Mucosa of stomach (tissue), 1 donor: ENCODE results near the gene BCL2L1.
"Not testable (repeated sequence)": the region's sequence is repeated elsewhere in the genome, so short reads cannot be mapped to it uniquely, and the experiment has no call there.

Source experiments
- H3K27me3 ChIP-seq: one replicate; pipeline ENCODE4 v1.7.0; 2013; ENCODE audit warnings: mild to moderate bottlenecking, low read length; ENCODE audit not compliant: control insufficient read depth, insufficient read depth
- H3K36me3 ChIP-seq: one replicate; pipeline ENCODE4 v1.7.0; 2013; ENCODE audit warnings: low read length; ENCODE audit not compliant: control insufficient read depth, insufficient read depth
- H3K4me1 ChIP-seq: one replicate; pipeline ENCODE4 v1.7.0; 2013; ENCODE audit warnings: mild to moderate bottlenecking, low read length; ENCODE audit not compliant: control insufficient read depth, insufficient read depth
- H3K4me3 ChIP-seq: one replicate; pipeline ENCODE4 v1.7.0; 2013; ENCODE audit warnings: low read length
- H3K9ac ChIP-seq: one replicate; pipeline ENCODE4 v1.7.0; 2013; ENCODE audit warnings: mild to moderate bottlenecking, low read length, moderate library complexity
- H3K9me3 ChIP-seq: one replicate; pipeline ENCODE4 v1.7.0; 2013; ENCODE audit warnings: mild to moderate bottlenecking, low read length, moderate library complexity; ENCODE audit not compliant: control insufficient read depth
- donor health status: Pancreatic carcinoma.

Gene BCL2L1

DNA sequence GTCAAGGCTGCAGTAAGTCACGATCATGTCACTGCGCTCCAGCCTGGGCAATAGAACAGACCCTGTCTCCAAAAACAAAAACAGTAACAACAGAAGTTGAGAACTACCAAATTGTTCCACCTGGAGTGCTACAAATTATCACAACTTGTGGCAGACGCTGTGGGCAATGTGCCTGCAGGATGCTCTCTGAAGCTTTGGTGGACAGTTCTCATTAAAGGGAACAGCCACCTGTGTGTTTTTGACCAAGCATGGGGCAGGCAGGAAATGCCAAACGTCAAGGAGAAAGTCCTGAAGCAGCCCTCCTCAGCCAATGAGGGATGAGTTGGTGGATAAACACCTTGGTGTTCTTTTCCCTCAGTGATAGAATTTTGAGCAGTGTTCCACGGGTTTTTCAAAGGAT is 69.1 kb downstream of the BCL2L1 start:
- Histone ChIP-seq H3K9me3 (no peaks in the 10 kb centered on the region), H3K36me3 (no peaks in the 10 kb centered on the region), H3K9ac (no peak overlapping the region), H3K27me3 (no peaks in the 10 kb centered on the region), H3K4me3 (no peak overlapping the region), H3K4me1 (no peaks in the 10 kb centered on the region)

DNA sequence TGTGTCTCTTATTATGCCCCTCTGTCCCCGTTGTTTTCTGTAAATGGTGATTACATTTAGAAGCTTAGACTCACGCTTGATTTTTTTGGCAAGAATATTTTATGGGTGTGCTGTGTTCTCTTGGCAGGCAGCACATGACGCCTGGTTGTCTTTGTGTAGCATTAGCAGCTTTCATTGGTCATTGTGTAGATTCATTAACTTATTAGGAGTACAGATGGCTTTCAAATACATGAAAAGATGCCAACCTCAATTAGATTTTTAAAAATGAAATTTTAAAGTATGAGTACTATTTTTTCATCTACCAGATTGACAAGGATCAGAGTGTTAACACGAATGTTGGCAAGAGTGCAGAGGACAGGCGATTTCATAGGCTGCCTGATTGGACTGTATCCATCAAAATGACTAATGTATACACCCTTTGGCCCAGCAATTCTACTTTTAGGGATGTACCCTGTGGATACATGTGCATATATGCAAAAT is 69.7 kb downstream of the BCL2L1 start:
- Histone ChIP-seq H3K4me1 (no peaks in the 10 kb centered on the region), H3K9ac (no peak overlapping the region), H3K27me3 (no peaks in the 10 kb centered on the region), H3K36me3 (no peaks in the 10 kb centered on the region), H3K4me3 (no peak overlapping the region), H3K9me3 (no peaks in the 10 kb centered on the region)

DNA sequence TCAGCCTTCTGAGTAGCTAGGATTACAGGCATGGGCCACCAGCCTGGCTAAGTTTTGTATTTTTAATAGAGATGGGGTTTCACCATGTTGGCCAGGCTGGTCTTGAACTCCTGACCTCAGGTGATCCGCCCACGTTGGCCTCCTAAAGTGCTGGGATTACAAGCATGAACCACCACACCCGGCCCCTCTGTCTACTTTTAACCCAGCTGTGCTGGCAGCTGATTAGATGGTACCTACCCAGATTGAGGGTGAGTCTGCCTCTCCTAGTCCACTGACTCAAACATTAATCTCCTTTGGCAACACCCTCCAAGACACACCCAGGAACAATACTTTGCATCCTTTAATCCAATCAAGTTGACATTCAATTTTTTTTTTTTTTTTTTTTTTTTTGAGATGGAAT is 74.6 kb downstream of the BCL2L1 start:
- not testable (repeated sequence) for H3K4me1 ChIP-seq, H3K4me3 ChIP-seq, H3K36me3 ChIP-seq, H3K9ac ChIP-seq, H3K27me3 ChIP-seq, H3K9me3 ChIP-seq

DNA sequence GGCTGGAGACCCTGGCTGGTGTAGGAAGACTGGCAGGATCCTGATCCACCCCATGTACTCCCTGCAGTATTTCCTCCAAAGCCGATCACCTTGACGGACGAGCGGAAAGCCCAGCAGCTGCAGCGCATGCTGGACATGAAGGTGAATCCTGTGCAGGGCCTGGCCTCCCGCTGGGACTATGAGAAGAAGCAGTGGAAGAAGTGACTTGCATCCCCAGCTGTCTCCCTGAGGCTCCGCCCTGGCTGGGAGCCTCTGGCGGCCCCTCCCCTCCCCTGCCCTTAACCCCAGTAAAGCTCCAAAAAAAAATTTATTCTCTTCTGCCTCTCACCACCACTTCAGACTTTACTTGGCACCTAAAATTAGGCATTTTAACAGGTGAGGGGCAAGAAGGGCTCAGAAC is 78.0 kb downstream of the BCL2L1 start:
- no peaks in the 10 kb centered on the region for H3K27me3 ChIP-seq
- H3K4me3 ChIP-seq, result no peak overlapping the region
- no peak overlapping the region for H3K9ac ChIP-seq
- H3K4me1 ChIP-seq, result no peaks in the 10 kb centered on the region
- no peaks in the 10 kb centered on the region for H3K36me3 ChIP-seq
- no peaks in the 10 kb centered on the region for H3K9me3 ChIP-seq

DNA sequence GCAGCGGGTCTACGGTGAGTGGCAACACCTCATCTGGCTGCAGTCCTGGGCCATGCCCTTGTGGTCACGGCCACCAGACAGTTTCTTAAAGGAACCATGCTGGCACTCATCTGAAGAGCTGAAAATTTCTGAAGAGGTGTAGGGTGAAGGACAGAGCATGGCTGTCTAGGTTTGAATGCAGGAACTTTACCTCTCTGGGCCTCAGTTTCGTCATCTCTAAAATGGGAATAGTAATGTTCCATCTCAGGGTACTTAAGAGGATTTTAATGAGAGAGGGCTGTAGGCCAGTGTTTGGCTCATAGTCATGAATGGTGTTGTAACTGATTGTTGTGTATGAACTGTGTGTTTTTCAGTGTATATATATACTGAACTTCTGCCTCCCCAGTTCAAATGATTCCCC is 79.1 kb downstream of the BCL2L1 start:
- H3K9me3 ChIP-seq, result no peaks in the 10 kb centered on the region
- H3K9ac ChIP-seq, result no peak overlapping the region
- no peaks in the 10 kb centered on the region for H3K4me1 ChIP-seq
- no peak overlapping the region for H3K4me3 ChIP-seq
- H3K36me3 ChIP-seq, result no peaks in the 10 kb centered on the region
- peaks cover 5% of the 10 kb centered on the region for H3K27me3 ChIP-seq

DNA sequence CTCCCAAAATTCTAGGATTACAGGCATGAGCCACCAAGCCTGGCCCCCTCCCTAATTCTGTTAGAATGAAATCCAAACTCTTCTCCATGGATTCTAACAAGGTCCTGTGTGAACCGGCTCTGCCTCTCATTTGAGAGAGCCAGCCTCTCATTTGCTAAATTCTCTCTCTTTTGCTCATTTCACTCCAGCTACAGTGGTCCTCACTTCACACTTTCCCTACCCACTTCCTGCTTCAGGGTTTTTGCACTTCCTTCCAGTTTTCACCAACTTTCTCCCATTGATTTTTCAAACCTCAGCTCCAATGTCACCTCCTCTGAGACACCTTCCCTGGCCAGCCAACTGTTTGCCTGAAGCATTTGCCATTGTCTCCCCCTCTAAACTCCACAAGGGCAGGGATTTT is 79.8 kb downstream of the BCL2L1 start:
- Histone ChIP-seq H3K27me3 (peaks cover 10% of the 10 kb centered on the region), H3K9ac (no peak overlapping the region), H3K36me3 (no peaks in the 10 kb centered on the region), H3K4me3 (no peak overlapping the region), H3K4me1 (no peaks in the 10 kb centered on the region), H3K9me3 (no peaks in the 10 kb centered on the region)

DNA sequence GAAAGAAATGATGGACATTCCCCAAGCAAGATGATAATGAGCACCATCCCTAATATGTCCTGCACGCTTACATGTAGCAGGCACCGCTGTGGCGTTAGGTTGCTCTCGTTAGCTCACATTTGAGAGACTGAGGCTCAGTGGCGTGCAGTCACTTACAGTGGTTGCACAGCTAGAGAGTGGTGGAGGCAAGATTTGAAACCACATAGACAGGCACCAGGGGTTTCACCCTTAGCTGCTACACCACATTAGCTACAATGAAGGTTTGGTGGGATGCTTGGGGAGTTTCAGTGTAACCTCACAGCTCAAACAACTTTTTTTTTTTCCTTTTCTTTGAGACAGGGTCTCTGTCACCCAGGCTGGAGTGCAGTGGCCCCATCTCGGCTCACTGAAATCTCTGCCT is 81.3 kb downstream of the BCL2L1 start:
- Histone ChIP-seq H3K4me1 (no peaks in the 10 kb centered on the region), H3K27me3 (peaks cover 14% of the 10 kb centered on the region), H3K9ac (no peak overlapping the region), H3K4me3 (no peak overlapping the region), H3K9me3 (no peaks in the 10 kb centered on the region), H3K36me3 (no peaks in the 10 kb centered on the region)

DNA sequence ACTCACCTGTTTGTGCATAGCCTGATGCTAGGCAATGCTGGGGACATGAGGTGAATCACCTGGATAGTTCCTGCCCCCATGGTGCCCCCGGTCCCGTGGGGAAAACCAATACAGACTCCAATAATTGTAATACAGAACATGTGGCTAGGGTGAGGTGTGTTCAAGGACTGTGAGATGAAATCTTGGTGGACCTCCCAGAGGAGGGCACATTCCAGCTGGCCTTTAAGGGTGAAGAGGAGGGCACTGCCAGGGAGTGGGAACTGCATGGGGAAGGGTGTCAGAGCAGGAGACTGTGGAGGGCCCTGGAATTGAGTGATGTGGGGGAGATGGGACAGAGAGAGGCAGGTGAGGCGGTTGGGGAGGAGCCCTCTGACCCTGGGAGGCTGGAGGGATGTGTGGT is 82.4 kb downstream of the BCL2L1 start:
- Histone ChIP-seq H3K36me3 (no peaks in the 10 kb centered on the region), H3K9ac (no peak overlapping the region), H3K4me1 (no peaks in the 10 kb centered on the region), H3K9me3 (no peaks in the 10 kb centered on the region), H3K4me3 (no peak overlapping the region), H3K27me3 (peaks cover 14% of the 10 kb centered on the region)

DNA sequence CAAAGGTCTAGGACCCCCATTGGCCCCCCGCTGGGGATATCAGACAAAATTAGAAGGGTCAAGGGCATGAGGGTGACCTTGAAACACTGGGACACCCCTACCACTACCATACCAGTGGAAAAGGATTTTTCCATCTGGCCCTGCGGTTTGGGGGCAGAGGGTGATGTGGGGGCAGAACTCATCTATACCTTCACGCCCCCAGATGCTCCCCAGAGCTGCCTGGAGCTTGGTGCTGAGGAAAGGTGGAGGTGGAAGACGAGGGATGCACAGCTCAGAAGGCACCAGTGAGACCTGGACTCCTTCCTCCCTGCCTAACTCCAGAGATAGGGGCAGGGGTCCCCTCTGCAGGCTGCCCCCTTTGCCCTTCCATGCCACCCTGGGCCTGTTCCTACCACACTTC is 83.9 kb downstream of the BCL2L1 start:
- H3K27me3 ChIP-seq, result peaks cover 14% of the 10 kb centered on the region
- H3K36me3 ChIP-seq, result no peaks in the 10 kb centered on the region
- H3K9me3 ChIP-seq, result no peaks in the 10 kb centered on the region
- no peak overlapping the region for H3K9ac ChIP-seq
- no peak overlapping the region for H3K4me3 ChIP-seq
- H3K4me1 ChIP-seq, result no peaks in the 10 kb centered on the region

DNA sequence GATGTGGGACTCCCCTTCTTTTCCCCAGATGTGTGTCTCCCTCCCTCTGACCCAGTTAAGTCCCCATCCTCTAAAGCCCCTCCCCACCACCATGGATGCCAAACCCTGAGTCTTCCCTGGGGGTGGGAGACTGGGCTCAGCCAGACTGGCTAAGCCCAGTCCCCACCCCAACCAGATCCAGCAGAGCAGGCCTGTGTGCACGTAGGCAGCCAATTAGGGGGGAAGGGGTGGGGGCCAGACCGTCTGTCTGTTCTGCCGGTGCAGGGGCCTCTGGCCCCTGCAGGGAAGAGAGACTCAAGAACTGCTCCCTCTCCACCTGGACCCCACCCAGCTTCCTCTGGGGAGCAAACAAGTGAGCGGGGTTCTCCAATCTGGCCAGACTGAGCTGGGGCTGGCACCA is 84.4 kb downstream of the BCL2L1 start:
- no peaks in the 10 kb centered on the region for H3K36me3 ChIP-seq
- H3K4me1 ChIP-seq, result no peaks in the 10 kb centered on the region
- H3K9ac ChIP-seq, result no peak overlapping the region
- no peak overlapping the region for H3K4me3 ChIP-seq
- no peaks in the 10 kb centered on the region for H3K9me3 ChIP-seq
- H3K27me3 ChIP-seq, result peaks cover 14% of the 10 kb centered on the region

DNA sequence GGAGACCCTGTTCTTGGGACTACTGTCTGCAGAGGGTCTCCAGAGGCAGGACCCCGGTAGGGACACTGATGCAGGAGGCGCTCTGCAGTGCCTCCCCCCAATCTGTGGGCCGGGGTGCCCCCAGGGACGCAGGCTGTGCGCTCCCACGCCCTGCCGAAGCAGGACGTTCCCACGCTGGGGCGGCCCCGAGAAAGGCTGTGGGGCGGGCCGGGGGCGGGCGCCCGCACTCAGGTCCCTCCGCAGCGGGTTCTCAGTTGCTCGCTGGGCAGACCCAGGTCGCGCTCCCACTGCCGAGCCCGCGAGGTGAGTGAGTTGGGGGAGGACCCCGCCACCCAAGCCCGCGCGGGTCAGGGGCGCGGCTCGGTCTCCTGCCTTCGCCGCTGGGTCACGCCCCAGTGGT is 85.0 kb downstream of the BCL2L1 start, which contains the start of gene COX4I2:
Gene COX4I2, plus strand, starts transcription at position 253 of the 400 bp plus-strand sequence. CDS start 1,106 bp downstream, outside the sequence.
- H3K9me3 ChIP-seq, result no peaks in the 10 kb centered on the region
- no peak within 1 kb of the TSS for H3K4me3 ChIP-seq

DNA sequence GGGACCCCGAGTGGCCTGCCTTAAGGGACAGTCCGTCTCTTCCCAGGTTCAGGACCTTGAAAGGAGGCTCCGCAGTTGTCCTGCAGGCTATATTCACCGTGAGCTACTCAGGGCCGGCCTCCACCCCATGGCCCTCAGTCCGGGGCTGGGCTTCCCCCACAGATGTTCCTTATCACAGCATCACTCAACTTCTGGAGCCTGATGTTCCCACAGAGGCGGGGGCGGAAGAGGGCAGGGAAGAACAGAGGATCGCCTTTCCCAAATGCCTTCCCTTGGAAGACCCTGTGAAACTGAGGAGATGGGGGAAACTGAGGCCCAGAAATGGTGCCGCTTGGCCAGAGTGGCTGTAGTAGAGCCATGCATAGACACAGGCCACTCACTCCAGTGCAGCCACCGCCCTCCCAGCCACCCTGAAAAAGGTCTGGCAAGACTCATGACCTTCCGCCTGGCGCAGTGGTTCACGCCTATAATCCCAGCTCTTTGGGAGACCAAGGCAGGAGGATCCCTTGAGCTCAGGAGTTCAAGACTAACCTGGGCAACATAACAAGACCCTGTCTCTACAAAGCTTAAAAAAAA is 89.2 kb downstream of the BCL2L1 start:
- H3K27me3 ChIP-seq, result peaks cover 10% of the 10 kb centered on the region
- H3K4me1 ChIP-seq, result no peaks in the 10 kb centered on the region
- H3K9me3 ChIP-seq, result no peaks in the 10 kb centered on the region
- H3K9ac ChIP-seq, result no peak overlapping the region
- no peaks in the 10 kb centered on the region for H3K36me3 ChIP-seq
- no peak overlapping the region for H3K4me3 ChIP-seq

More for the DNA sequence above, 85.0 kb downstream of the BCL2L1 start, which contains the start of gene COX4I2:
- no peak within 1 kb of the TSS for H3K9ac ChIP-seq
- H3K4me1 ChIP-seq, result no peaks in the 10 kb centered on the region
- H3K27me3 ChIP-seq, result peaks cover 14% of the 10 kb centered on the region
- no peaks in the 10 kb centered on the region for H3K36me3 ChIP-seq
